GM19463 (cell line): ENCODE measurements around the gene BMPR1A.

ENCODE experiments used
- ATAC-seq: cut with Tn5 transposase; IDR thresholded peaks from one replicate; pipeline ENCODE4 v1.9.1; 2021; ENCODE audit warnings: mild to moderate bottlenecking, moderate library complexity; ENCODE audit not compliant: unreplicated experiment

Gene BMPR1A

DNA sequence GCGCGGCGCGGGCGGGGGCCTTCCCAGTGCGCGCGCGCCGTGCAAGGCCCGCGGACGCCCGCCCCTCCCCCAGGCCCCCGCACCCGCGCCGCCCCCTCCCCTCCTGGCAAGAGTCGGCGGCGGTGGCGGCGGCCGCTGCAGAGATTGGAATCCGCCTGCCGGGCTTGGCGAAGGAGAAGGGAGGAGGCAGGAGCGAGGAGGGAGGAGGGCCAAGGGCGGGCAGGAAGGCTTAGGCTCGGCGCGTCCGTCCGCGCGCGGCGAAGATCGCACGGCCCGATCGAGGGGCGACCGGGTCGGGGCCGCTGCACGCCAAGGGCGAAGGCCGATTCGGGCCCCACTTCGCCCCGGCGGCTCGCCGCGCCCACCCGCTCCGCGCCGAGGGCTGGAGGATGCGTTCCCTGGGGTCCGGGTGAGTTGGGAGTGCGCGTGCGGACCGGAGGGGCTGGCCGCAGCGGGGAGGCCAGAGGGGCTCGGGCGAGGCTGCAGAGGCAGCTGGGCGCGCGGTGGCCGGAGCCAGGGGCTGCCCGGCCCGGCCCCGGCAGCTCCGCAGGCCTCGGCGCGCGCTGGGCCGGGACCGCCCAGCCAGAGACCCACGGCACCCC lies at the start of gene BMPR1A:
Gene BMPR1A (plus strand): TSS at position 109 of the 602 bp plus-strand sequence. CDS start 119,400 bp downstream, outside the sequence.
- ATAC-seq = peak; percentile 37

DNA sequence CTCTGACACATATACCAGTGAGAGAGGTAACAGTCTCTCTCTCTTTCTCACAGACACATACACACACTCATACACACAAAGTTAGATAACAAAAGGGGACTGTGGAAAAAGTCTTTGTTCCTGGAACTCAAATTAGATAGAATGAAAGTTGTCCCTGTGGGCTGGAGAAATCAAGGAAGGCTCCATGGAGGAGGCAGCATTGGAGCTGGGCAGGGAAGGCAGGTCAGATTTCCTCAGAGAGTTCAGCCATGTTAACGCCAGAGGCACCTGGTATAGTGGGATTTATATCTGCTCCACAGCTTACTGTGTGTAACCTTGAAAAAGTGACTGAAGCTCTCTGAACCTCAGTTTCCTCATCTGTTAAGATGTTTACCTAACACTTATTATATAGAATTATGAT lies 49.4 kb upstream of the BMPR1A start:
- ATAC-seq = no peak

DNA sequence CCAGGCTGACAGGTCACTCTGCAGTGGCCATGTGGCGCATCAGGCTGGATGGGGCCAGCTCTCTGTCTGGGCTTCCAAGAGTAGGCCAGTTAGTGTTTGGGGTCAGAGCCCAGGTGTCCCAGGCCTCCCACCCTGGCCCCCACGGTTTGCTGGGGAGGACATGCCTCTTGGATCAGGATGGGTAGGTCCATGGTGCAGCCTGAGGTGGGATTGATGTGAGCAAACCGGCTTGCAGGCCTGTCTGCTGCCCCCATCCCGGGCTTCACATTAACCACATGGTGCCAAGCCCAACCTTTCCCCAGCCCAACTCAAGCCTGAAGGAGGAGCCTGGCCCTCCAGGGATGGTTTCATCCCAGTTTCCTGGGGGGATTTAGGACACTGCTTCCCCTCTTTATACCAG lies 48.9 kb upstream of the BMPR1A start:
- no peak for ATAC-seq

DNA sequence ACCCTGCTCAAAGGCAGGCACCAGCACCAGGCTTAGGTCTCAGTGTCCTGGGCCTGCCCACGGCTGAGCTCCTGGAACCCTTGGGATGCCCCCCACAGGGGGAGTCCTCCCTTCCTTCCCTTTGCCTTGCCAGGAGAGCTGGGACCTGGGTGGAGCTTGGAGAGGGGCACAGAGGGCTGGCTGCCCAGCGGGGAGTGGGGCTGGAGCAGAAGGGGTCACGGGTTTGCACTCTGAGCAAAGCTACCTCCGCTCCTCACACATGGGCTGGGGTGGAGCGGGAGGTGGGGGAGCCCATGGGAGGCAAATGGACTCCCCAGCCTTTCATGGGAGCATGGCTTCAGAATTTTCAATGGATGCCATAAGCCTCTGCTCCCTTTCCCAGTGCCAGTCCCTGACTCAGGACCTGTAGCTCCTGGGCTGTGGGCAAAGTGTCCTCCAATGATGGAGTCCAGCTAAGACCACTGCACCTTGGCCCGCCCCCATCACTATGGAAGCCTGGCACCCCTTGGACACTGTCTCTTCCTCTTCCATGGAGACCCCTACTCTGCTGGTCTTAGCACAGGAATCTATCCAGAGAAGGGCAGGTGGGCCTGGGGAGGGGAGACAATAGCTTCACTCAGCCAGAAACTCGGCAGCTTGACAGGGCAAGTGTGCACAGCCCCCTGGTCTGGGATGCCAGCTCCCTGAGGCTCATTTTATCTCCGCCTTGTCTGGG lies 48.2 kb upstream of the BMPR1A start:
- no peak for ATAC-seq

DNA sequence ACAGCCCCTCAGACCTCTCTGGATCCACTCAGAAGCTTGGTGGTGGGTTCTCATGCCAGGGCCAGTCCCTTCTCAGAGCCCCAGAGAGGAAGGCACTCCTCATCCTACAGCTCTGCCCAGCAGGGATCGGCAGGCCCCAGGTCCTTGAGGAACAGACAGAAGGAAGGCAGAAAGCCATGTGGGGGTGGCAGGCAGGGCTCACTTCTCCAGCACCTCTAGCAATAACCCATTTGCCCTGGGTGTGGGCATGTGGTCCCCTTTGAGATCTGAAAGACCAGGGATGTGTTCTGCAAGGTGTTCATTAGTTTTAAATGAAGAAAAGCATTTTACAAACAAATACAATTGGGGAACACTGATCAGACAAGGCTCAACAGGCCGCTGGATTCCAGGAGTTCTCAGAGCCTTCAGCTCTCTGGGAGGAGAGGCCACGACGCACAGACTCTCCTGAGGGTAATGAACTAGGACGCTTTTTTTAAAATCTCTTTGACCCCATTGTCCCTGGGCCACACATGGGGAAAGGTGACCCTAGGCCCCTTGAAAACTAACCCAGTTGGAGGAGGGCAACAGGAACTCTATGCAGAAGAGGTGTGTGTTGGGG lies 47.5 kb upstream of the BMPR1A start:
- ATAC-seq = no peak

DNA sequence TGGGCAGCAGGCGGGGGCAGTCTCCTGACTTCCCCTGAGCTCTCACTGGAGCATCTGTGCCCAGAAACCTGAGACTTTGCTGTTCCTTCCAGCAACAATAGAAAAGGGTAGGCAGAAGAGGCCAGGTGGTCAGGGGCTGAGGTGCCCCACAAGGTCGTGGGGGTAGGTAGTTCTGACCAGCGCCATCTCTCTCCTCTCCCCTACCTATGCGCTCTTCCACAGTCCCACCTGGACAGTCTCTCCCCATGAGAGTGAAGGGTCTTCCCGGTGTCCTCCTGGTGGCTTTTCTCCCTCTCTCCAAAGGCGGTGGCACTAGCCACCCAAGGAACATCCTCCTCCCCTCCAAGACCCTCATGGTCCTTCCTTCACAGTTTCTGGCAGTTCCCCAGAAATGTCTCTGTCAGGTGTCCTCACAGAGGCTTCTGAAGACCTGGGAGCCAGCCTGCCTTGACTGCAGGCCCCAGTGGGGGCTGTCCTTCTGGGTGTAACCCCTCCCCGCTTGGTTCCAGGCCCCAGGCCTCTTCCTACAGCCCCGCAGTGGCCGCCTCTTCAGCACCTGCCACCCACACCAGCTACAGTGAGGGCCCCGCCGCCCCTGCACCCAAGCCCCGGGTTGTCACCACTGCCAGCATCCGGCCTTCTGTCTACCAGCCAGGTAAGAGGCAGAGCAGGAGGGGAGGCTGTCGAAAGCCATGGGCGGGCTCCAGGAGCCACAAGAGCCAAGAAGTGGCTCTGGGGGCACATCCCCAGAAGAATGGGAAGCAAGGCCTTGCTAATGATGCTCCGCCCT lies 46.8 kb upstream of the BMPR1A start:
- no peak for ATAC-seq

DNA sequence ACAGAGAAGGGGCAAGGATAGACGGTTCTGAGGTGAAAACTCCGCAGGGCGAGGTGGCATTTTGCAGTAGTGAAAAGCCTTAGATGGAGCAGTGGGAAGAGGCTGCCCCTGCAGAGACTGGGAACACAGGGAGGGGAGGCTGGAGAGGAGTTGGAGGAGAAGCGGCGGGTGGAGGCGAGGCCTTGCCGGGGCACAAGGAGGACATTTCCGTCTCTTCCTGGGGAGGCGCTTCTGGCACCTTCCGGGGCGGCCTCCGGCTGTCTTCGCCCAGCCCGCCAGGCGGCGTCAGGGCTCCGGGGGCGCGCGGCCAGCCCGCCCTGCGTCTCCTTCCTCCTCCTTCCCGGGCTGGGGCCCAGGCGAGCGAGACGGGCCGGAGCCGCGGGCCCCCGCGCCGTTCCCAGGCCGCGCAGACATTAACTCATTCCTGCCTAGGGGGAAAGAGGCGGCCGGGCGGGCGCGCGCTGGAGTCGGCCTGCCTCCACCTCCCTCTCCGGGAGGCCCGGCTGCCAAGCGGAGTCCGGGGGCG lies 45.4 kb upstream of the BMPR1A start:
- peak; percentile 88 for ATAC-seq

DNA sequence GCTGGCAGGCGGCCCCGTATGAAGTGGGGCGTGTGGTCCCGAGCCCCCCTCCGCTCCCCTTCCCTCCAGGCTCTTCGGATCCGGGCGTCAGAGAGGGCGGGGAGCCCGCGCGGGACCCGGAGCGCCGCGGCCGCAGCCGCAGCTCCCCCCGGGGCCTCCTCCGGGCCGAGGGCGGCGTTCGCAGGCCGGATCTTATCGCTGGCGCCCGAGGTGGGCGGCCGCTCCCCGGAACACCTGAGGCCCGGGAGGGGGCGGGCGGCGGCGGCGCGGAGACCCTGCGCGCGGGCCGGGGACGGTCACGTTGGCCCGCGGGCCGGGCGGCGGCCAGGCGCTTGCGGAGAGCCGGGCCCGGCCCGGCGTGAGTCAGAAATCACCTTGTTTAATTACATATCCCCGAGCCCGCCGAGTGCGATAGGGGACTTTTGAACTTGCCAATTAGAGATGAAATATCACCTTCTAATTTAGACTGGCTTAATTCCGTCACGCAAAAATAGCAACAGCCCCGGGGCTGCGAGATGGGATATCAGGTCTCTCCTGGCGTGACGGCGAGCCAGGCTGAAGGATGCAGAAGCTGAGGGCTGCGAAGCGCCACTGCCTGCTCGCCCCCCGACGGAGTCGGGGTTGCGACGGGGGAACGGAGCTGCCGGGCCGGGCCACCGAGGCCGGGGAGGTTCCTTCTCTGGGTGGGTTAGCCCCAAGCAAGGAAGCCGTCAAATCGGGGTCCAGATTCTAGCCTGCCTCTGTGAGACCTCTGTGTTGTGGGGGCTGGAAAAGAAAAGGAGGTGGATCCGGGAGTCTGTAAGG lies 44.7 kb upstream of the BMPR1A start:
- ATAC-seq = peak; percentile 41

DNA sequence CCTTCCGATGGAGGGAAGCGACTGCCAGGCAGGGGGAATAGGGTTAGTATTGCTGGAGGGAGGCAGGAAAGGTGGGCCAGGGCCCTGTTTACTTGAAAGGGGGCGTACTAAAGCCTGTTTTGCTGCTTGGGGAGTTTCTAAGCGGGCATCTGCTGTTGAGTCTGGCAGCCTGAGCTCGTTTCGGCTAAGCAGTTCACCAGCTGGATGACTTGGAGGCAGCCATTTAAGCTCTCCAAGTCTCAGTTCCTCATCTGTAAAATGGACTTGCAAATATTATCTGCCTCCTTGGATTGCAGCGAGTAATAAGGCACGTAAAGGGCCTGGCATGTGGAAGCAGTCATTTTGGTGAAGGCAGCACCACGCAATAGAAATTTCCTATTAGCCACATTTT lies 44.1 kb upstream of the BMPR1A start:
- ATAC-seq = peak; percentile 19

DNA sequence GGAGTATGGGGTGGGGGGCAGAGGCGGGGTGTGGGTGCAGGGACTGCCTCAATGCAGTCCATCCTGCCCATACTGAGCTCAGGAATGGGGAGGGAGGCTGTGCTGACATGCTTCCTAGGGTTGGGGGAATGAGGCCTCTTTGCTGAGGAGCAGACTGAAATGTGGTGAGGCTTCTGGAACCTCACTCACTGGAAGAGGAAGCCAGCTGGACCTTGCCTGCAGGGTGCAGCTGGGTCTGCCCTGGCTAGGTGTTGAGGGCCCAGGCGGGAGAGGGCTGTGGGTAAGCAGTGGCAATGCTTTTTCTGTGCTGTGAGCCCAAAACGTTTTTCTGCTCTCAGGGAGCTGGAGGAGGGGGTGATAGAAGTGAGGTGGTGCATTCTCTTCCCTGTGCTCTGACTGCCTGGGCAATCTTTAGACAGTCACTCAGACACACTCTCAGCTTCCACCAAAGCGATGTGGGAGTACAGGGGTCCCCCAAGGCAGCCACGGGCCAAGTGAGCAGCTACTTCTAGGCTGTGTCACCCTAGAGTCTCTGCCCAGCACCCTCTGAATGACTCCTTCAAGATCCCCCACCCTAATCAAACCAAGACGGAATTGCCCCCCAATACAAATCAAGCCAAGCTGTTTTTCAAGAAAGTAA lies 41.1 kb upstream of the BMPR1A start:
- no peak for ATAC-seq

DNA sequence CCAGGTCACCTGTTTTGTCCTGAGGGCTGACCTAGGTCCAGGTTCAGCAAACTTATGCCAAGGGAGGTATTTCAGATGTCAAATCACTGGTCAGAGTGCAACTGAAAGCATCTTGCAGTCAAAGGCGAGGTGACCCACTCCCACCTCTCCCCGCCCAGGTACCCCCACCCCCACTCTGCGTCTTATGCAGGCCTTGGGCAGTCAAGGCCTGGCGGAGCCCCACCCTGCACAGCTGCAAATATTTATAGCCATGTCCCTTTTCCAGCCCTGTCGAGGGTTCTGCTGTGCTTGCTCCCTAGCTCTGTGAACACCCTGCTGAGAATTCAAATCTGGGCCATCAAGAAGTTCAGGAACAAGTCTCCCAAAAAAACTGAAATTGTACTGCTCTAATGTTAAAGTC lies 40.6 kb upstream of the BMPR1A start:
- no peak for ATAC-seq

DNA sequence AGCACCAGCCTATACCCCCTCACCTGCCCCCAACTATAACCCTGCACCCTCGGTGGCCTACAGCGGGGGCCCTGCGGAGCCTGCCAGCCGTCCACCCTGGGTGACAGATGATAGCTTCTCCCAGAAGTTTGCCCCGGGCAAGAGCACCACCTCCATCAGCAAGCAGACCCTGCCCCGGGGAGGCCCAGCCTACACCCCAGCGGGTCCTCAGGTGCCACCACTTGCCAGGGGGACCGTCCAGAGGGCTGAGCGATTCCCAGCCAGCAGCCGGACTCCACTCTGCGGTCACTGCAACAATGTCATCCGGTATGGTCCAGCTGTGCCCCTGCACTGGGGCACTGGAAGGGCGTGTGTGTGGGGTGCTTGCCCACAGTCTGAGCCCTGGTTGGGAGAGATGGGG lies 40.0 kb upstream of the BMPR1A start:
- no peak for ATAC-seq

DNA sequence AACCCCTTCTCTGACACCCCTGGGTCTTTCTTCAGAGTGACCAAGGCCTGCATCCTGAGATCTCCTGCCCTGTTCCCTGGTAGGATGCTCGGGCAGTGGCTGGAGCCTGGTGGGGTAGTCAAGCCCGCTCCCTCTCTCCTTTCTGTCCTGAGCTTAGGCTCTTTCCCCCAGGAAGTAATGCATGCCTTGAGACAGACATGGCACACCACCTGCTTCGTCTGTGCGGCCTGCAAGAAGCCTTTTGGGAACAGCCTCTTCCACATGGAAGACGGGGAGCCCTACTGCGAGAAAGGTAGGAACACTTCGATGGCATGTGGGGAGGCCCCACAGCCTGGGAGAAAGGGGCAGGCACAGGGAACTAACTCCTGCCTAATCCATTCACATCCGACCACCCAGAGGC lies 37.9 kb upstream of the BMPR1A start:
- ATAC-seq = no peak

DNA sequence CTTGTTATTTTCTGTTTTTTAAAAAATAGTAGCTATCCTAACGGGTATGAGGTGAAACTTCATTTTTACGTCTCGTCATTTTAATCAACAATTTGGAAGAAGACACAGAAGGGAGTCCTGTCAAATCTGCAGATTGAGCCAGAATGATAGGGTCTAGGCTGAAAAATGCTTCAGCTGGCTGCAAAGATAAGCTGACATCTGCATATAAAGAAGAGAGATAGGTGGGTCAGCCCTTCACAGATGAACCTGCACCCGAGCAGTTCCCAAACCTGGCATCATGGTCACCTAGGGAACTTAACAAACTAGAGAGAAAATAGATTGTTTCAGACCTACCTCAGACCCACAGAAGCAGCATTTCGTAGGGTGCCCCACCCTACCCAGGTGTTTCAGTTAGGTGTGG lies 35.2 kb upstream of the BMPR1A start:
- ATAC-seq = no peak

DNA sequence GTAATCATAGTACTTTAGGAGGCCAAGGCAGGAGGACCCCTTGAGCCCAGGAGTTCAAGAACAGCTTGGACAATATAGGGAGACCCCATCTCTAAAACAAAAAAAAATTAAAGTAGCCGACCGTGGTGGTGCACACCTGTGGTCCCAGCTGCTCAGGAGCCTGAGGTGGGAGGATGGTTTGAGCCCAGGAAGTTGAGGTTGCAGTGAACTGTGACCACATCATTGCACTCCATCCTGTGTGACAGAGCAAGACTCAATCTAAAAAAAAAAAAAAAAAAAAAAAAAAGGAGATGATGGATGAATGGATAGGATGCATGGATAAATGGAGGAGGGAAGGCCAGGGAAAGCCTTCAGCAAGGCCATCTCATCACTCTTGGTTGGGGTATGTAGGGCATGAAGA lies 33.4 kb upstream of the BMPR1A start:
- no peak for ATAC-seq

DNA sequence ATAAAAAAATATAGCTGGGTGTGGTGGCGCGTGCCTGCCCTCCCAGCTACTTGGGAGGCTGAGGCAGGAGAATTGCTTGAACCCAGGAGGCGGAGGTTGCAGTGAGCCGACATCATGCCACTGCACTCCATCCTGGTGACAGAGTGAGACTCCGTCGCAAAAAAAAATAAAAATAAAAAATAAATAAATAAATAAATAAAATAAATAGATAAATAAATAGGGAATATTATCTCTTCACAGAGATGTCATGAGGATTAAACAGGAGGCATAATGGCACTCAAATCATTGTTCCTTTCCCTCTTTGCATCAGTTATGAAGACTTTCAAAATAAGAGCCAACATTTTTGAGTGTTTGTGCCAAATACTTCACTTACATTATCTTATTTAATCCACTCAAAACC lies 32.0 kb upstream of the BMPR1A start:
- ATAC-seq = no peak

DNA sequence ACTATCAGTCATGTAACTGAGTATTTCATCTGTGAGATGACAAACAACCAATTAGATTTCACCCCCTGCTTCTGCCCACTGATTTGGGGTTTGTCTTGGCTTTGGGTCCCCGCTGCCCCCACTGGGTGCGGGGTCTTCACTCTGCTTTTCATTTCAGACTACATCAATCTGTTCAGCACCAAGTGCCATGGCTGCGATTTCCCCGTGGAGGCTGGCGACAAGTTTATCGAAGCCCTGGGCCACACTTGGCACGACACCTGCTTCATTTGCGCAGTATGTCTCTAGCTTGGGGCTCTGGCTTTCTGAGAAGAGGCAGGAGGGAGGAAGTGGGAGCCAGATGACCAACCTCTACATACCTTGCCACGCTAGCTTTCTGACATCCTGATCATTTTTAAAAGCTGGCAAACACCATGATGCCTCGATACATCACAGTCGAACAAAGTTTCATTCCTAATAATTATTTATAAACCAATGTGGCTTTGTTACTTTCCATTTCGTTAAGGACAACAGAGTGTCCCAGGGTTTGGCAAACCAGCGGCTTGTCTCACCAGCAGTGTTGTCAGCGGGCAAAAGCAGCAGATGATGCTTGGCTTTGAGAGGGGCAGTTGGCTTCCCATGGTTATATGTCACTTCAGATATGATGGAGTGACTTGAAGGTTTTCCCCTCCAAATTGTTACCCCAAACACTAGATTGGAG lies 30.3 kb upstream of the BMPR1A start:
- no peak for ATAC-seq

DNA sequence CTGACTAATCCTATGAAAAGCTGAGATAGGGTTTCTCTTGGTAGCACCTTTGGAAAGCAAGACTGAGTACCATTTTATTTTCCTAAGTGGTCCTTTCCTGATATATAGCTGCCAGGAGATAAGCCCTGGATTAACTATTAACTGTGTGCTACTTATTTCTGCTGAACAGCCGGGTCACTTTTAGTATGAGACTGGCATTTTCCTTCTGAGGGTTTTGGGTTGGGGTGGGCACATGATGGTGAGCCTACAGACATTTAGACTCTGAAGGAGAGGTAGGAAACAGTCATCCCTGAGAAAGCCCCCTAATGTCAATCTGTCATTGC lies 29.8 kb upstream of the BMPR1A start:
- no peak for ATAC-seq

DNA sequence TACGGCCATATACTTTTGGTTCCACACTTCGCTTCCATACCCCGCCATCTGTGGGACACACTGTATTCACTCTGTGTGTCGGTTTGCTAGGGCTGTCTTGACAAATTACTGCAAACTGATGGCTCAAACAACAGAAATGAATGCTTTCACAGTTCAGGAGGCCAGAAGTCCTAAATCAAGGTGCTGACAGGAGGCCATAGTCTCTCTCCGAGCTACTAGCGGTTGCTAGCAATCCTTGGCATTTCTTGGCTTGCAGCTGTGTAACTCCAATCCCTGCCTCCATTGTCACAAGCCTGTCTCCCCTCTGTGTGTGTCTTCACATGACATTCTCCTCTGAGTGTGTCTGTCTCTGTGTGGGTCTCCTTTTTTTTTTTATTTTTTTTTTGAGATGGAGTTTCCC lies 28.9 kb upstream of the BMPR1A start:
- ATAC-seq = no peak

DNA sequence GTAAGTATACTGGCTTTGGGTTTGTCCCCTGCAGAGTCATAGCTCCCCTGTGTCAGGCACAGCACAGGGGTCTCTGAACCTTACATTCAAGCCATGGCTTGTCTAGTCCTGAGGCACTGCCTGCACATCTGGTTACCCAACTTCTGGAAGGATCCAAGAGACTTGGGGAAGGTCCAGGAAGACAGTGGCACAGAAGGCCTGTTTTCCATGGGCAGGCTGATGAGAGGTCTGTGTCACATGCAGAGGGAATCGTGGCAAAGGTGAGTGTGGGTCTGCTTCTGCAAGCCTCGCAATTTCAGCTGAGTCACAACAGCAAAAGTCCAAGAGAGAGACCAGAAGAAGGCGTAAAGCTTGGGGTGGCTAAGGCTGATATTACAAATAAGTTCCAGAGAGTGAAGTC lies 28.4 kb upstream of the BMPR1A start:
- ATAC-seq = no peak
